NCI-H1417 treated with DMSO at 0.1 percent for 48 hours (cell line): ENCODE data around the gene UNC5C.

ENCODE experiments used
- DNase-seq: peaks from one replicate; lab custom pipeline; 2025; lab: John Stamatoyannopoulos, UW

UNC5C gene

DNA sequence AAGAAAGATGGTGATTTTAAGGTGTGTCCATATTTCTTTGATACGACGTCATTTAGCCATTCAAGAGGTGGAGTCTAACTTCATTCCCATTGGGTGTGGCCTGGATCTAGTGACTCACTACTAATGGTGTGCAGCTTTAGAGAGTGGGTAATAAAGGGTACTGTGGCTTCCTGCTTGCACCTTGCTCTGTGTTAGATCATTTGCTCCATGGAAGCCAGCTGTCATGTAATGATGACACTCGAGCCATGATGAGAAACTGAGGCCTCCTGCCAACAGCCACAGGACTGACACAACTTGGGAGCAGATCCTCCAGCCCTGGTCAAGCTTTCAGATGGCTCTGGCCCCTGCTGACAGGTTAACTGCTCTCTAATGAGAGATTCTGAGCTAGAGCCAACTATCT is 82.0 kb downstream of the UNC5C start:
- DNase-seq, result no peak

DNA sequence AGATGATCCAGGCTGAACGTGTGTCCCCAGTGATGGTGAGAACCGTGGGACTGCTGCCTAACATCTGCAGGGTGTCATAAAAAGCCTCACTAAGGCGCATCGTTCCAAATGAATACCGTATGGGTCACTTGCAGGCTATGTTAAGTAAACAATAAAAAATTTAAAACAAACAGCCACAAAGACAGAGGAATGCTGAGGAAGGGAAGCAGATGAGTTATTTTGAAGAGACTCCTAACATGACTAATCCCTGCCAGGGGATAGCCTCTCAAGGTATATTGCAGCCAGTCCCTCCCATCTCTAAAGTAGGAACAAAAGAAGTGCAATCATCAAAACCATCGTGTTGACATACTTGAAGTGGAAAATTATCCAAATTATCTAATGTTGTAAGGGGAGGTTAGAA is 83.8 kb downstream of the UNC5C start:
- no peak for DNase-seq

DNA sequence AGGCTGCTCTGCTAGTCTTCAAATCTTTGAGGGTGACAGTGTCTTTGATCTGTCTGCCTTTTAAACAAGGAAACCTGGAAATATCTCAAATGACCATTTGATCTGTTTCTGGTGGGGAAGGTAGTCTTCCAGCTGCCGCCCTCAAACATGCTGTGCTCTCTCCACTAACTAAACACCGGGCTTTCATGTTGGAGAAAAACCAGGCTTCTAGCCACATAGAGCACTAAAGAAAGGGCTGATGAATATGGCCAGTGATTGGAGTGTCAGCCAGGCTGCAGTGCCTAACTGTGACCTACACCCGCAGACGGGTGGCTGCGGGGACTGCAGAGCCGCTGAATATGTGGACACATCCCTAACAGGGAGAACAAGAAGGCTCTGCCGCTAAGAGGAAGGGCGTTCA is 85.9 kb downstream of the UNC5C start:
- DNase-seq, result no peak

DNA sequence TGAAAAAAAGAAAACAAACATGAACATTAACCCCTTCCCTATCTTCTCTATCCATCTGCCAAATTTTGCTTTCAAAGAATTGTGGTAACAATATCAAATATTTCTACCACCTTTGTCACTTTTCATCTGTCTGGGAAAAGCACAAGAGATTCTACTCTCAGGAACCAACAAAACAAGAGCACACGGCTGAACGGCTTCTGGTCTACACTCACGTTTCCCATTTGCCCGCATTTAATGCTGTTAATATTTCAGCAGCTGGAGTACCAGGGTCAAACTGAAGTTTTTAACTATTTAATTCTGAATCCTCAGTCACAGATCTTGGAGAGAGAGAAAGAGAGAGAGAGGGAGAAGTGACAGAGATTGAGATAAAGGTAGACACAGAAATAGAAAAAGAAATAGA is 91.4 kb downstream of the UNC5C start:
- no peak for DNase-seq

DNA sequence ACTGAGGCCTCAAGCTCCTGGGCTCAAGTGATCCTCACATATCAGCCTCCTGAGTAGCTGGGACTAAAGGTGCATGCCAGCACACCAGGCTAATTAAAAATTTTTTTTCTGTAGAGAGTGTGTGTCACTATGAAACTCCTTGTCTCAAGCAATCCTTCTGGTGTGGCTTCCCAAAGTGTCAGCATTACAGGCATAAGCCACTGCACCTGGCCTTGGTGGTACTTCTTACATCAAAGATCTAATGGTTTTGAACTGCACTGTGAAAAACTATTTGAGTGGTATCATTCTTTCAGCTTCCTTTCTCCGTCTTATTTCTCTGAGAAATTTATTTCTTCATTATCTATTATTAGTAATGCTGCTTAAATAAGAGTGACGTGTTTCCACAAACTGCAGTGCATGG is 98.5 kb downstream of the UNC5C start:
- DNase-seq, result no peak

DNA sequence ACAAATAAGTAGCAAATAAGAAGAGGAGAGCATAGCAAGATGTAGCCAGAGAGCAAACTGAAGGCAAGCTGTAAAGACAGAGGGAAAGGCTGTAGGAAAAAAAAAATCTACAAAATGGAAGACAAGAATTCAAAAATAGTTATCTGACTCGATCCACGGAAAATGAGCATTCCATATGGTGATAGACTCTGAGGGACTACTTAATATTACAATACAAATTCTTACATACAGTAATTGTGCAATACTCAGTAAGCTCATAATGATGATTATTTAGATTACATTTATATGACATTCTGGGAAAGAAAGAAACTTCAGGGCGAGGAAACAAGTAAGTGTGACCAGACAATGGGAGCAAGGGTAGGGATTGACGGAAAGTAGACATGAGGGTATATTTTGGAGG is 102.6 kb downstream of the UNC5C start:
- DNase-seq, result no peak

DNA sequence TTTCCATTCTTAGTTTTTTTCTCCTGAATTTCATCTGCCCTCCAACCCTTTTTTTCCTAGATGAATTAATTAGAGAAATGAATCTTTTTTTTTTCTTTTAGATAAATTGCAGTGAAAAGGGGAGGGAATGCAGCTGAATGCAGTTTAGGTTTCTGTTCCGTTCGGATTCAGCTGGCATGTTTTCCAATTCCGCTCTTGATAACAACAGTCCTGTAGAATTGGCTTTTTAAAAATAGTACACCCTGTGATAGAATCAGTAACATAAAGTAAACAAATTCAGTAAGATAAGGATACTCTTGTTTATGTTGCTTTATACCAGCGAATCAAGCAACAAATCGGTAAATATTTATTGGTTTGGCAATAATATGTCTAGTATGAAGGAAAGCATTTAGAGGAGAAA is 103.5 kb downstream of the UNC5C start:
- DNase-seq, result no peak

DNA sequence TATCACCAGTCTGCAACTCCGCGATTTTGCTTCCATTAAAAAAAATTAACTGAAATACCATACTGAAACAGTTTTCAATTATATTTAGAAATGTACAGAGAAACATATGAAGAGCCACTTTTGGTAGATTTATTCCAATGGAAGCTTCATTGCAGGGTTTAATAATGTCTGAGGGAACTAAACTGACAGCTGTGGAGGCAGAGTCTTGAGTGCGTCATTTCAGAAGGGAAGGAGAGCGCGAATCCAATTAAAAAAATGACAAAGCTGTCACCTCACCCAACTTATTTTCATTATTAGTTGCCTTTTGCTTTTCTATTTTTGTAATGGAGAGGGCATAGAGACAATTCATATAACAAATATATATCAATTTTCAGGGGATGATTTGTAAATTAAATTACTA is 104.0 kb downstream of the UNC5C start:
- DNase-seq, result no peak

DNA sequence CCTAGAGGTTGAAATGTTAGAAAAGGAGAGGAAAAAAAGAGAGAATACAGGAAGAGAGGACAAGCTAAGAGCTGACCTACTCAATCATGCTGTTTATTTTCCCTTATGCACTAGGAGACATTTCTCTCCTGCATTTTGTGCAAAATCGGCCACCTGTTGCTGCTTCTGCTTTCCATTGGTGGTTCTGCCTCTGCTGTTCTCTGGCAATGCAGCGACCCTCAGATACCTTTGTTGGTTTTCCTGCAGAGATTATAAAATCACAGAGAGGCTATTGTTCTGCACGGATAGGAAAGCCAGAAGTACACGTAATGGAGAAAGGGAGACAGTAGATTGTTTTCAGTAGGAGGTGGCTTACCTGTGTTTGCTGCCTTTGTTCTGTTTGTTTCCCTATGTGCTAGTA is 108.9 kb downstream of the UNC5C start:
- DNase-seq, result no peak

DNA sequence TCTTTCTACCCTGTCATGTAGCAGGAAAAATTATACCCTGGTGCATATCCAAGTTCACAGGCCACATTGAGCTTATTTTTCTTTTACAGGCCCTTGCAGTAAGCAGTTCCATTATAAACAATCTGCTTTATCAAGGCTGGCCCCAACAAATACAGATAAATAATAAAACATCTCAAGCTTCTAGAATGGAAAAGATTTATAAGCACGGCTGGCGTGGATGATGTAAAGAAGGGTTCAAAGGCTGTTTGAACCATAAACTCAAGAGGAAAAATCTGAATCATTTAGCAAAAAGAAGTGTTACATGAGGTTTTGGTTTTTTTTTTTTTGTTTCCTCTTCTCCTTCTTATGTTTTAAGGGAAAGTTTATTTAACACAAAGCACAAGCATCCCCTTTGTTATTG is 109.7 kb downstream of the UNC5C start:
- DNase-seq, result no peak

DNA sequence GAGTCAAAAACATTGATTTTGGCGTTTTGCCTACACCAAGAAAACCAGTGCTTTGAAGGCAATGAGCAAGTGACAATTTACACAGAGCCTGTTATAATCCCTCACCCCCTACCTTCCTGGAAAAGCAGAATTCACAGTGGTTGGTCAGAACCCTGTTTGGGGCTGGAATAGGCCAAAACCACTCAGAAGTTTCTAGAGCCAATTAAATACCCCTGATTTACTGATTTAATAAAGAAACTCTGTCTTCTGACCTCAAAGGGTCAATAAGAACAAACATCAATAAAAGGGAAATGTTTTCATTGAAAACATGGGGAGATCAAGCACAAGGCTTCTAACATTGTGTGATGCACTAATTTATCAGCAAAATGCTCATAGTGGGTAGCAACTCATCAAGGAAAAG is 116.3 kb downstream of the UNC5C start:
- no peak for DNase-seq

DNA sequence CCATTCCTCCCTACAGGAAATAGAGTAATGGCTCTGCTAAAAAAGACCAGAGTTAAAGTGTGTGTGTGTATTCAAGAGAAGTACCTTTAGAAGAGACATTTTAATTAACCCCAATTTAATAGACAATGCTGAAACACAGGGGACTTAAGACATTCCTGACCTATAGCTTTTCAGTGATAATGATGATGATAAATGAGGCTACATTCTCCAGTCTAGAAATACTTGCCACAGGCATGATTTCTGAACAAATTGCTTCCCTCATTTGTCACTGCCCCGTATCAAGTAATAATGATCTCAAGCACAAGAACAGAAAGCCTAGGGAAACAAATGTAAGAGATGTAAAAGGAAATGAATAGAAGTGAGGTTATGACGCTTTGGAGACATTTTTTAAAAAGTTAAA is 117.1 kb downstream of the UNC5C start:
- no peak for DNase-seq

DNA sequence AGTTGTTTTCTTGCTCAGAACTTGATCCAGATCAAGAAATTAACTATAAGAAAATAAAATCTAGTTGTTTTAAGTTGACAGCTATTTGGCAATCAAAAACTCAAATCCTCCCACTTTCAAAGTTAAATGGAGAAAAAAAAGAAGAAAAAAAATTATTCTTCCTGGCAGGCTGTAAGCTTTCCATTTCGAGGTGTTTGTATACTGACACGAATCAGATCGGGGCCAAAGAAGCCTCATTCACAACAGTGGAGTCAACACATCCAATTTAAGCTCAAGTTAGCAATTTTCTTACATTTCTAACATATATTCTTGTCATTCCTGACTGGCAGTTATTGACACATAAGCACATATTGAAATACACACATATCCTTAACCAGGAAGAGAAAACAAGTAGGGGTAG is 119.4 kb downstream of the UNC5C start:
- no peak for DNase-seq

DNA sequence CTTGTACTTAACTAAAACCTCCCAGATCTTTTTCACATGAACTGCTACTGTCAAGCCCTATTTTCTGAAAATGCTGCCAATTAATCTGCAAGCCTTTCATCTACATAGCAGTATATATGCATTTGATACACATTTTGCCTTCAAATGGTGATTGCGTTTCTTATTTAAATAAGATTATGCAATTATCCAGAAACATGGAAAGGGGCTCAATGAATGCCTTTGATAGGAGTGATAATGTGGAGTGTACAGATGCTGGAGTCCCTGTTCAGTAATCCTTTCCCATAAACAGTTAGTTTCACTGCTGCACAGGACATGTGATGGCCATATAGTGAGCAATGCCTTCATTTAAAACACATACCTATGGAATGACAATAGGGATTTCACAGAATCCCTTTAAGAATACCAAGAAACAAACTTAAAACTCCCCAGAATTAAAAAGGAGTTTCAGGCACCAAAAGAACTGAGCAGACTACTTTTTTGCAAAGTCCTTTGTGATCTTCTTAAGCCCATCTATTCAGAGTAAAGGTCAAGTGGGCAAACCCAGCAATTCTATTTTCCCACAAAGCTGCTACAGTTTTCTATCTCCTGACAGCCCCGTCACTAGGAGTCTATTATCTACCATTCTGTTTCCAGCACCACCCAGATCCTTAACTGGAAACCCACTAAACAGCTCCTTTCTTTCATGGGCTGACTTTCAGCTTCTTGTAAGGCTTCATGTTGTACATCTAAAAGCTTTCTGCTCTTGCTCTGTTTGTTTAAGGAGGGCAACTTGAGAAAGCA is 120.3 kb downstream of the UNC5C start:
- no peak for DNase-seq

DNA sequence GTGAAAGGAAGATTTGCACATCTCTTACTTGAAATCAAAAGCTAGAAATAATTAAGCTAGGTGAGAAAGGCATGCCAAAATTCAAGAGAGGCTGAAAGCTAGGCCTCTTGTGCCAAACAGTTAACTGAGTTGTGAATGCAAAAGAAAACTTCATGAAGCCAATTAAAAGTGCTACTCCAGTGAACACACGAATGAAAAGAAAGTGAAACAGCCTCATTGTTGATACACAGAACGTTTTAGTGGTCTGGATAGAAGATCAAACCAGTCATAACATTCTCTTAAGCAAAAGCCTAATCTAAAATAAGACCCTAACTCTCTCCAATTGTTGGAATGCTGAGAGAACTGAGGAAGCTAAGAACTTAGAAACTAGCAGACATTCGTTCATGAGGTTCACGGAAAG is 122.3 kb downstream of the UNC5C start:
- DNase-seq, result no peak

DNA sequence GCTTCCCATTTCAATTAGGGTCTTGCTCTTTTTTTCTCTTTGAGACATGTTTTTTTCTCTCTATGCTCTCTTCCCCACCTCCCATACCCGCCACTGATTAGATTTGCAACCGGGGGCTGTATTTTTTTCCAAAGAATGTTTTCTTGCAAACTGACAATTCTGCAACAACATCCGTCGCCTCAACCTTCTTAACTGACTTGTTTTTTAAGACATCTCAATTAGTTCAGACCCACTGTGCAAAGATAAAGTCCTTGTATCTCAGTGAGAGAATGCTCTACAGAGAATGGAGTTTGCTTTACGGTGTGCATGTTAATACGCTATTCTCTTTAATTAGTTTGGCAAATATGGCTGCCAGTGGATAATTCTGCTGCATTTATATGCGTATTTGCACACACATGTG is 126.3 kb downstream of the UNC5C start:
- no peak for DNase-seq

DNA sequence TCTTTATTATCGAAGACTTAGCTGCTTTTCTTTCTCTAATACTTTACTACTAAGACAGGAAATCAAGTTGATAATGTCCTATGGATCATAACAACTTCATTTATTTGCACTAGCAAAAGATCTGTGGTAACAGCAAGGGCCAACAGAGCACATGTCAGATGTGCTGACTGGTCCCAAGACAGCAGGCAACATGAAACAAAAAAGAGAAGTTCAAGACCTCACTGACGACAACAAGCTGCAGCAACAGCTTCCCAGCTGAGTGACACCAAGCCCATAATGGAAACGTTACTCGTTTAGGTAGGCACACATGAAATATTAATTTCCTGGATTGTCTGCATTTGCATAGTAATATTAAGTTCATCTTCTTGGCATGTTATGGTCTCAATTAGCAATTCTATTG is 126.9 kb downstream of the UNC5C start:
- DNase-seq, result no peak

DNA sequence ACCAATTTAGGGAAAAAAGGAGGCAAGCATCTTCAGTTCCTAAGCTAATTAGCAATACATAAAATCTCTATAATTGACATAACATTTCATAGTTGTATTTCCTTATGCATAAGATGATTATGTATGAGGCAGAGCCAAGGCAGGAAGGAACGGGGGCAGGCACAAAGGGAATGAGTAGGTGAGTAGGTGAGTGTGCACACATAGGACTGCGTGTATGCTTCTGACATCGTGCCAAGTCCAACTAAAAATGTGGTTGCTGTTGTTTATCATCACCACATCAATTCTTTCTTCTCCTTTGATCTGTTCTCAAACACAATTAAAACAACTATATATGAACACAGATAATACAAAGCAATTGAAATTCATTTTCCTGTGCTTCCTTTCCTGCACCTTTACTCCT is 131.2 kb downstream of the UNC5C start:
- DNase-seq, result no peak

DNA sequence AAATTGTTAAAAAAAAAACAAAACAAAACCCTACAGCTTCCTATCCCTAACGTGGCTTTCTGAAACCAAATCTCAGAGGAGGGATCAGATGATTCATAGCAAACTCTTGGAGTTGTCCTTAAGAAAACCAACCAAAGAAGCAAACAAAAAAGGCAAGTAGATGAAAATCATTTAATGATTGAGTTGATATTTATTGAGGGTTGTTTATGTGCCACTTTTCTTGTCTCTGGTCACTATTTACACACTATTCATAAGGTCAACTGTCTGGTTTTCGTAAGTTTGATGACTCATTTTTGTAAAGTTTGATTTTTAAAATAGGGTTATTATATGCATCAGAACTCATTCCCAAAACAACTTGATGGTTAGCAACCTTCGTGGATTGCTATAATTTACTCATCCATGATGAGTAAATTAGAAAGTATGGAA is 133.4 kb downstream of the UNC5C start:
- no peak for DNase-seq

DNA sequence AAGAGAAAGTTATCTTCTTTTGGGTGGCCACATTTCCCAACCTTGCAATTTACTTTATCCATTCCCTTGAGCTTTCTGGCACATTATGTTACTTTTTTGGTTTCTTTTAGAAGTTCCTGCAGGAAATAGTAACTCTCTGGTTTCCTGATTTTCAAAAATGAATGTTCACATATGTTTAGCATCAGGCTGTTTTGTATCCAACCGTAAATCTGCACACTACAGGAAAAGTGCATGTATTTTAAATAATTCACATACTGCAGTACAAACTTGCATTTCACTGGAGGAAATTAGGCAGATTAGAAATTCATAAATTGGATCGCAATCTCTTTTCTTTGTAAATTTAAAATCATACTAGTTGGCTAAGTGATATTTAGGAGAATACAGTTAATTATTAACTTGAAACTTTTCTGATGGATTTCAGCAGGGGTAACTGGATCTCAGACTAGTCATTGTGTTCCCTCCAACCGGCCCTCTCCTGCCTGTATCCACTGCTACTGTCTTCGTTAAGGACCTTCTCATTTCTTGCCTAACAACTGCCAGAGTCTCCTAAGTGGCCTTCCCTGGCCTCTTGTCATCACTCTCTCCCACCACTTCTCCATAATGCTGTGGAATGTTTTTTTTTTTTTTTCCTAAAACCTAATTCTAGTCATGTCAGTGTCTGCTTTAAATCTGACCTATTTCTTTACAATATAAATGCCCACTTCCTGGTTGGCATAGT is 137.2 kb downstream of the UNC5C start:
- no peak for DNase-seq

DNA sequence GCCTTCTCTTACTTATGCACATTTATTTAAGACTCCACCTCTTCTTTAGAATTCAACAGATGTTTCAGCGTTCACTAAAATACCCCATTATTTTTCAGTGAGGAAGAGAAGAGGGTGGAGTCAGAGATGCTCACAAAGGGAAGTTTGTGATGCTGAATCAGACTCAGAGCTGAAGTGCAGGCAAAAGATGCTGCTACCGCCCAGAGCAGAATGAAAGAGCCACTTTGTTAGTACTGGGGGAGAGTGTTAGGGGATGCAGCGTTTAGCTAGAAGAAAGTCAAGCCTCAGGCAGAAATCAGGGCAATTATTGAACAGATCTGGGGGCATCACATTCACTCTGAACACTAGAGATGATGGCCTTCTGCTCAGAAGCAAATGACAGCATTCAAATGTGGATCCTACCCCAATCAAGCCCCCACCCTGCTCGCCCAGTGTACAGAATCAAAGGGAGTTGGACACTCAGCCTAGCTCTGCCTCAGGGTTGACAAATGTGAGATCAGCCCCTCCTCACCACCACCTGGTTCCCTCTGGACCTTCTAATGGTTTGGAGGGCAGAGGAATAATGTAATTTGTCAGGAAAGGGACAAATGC is 138.3 kb downstream of the UNC5C start:
- no peak for DNase-seq

DNA sequence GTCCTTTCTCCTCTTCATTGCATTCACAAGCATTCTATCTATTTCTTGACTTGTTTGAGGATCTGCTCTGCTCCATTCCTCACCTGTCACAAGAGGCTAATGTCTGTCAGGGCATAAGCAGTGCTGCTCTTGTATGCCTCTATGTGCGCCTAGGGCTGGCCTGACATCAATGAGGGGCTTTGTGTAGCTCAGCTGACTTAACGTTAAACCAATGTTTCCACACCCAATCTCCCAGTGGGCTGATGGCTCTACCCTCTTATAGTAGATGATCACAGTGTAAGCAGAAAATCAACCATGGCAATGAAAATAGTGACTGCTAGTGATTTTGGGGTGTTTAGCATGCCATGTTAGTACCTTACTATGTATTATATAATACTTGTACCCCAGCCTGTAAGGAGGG is 139.0 kb downstream of the UNC5C start:
- no peak for DNase-seq

DNA sequence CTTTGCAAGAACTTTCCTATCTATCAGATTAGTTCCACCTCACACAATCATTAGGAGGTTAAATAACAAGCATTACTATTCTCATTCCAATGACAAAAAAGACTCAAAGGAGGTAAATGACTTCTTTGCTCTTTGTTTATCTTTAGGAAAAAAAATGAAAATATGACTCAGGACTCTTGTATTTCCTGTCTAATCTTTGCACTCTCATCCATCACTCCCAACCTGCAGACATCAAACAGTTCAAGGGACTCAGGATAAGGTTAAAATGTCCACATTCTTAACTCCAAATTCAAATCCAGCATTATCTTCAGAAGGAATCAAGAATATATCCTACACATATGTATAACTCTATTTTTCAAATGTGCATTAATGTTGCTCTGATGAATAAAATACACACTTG is 139.6 kb downstream of the UNC5C start:
- no peak for DNase-seq

DNA sequence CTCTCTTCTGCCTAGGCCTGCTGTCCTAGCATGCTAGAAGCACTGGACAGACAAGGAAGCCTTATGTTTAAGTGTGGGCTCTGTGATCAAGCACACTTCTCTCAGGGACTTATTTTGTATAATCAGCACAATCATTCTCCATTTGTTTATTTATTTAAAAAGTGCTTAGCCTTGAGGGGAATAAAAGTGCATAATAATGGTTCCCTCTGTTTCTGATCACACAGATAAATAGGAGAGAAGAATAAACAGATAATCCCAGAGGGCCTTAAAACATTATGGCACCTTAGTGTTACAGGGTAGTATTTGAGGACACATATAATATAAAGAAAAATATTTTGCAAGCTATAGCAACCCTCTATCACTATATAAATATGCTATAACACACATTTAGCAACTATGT is 146.5 kb downstream of the UNC5C start:
- DNase-seq, result no peak
